ENCODE results near the gene PANX2. TPM values are rescaled to one million over a fixed set of nuclear protein-coding genes. Genes with fewer than 3 reads are reported as not detected.

The PANX2 gene
- total and polyA plus RNA-seq, 9 of the 15 experiments (the other 6 are each of a cell fraction or from before 2014, with no cell fraction given) = 0.01 to 3.9 (median 0.67) TPM; not detected in 1

- no peak for DNase-seq (ENCODE audit: extremely low read depth in 1 of 4, low spot score in 3 of 4)
- POLR2A ChIA-PET = interaction anchor here (0.7 to 1.1 kb wide), 2 partner anchors 9 to 21 kb away, joined by 3 to 4 read pairs; no protein-coding TSS in a partner anchor
- TF ChIP-seq POLR2A (conservative IDR thresholded peaks at IDR 0.05) = 0 out of 2 replicates have a peak, but pooled peaks have one; percentile 16
- TF ChIP-seq GABPA (tag; conservative IDR thresholded peaks at IDR 0.05; ENCODE audit: low read depth) = no peak
- TF ChIP-seq RBFOX2 (IDR thresholded peaks at IDR 0.05; ENCODE audit: low read depth, low read length) = peak; percentile 18; the same call in 1 of the 2 replicates
- peak; percentile 60 for TF ChIP-seq POLR2G (IDR thresholded peaks at IDR 0.05; ENCODE audit: low read depth, low read length)
- no peak for FAIRE-seq
- Histone ChIP-seq H3K9me3 (replicated peaks; ENCODE audit: control insufficient read depth, insufficient read depth, low read depth, low read length) (0 out of 2 replicates have a peak, but pooled peaks cover 1% of the 10 kb centered on the region), H3K9me1 (ENCODE audit: control insufficient read depth, insufficient read depth, low read length) (no peaks in the 10 kb centered on the region), H2AFZ (ENCODE audit: low read depth, low read length) (no peak overlapping the region), H3K27me3 (ENCODE audit: control insufficient read depth in 2 of 2, insufficient read depth in 2 of 2, low read length in 2 of 2) (no peaks in the 10 kb centered on the region), H3K79me2 (ENCODE audit: control insufficient read depth, insufficient read depth, low read length) (peaks cover 9% of the 10 kb centered on the region; the same call in 2 of the 3 replicates), H4K20me1 (replicated peaks; ENCODE audit: control insufficient read depth, insufficient read depth, low read length) (no peaks in the 10 kb centered on the region), H3K4me2 (ENCODE audit: insufficient read depth, low read length) (no peak overlapping the region), H3K4me1 (replicated peaks in 1 of 2; ENCODE audit: control insufficient read depth in 2 of 2, insufficient read depth in 2 of 2, low read length in 2 of 2) (peaks cover 0 to 30% of the 10 kb centered on the region in 2 experiments; a peak in 3 of 5 replicates), H3K4me3 (no peak overlapping the region), H3K27ac (ENCODE audit: extremely low read depth, low read depth, low read length) (no peak overlapping the region), H3K9ac (ENCODE audit: insufficient read depth in 1 of 2, low read depth in 2 of 2, low read length in 2 of 2) (no peak overlapping the region), H3K36me3 (ENCODE audit: control insufficient read depth, insufficient read depth, low read length) (peaks cover 88% of the 10 kb centered on the region; the same call in 2 of the 3 replicates)
- no peak for ATAC-seq
- in situ Hi-C loops (cut with MboI) (no loop called here), intact Hi-C loops (cut with micrococcal nuclease) (no loop called here)
- WGBS (ENCODE audit: insufficient coverage, low coverage, missing lambda C conversion rate) = 98% methylated on average over 14 of the region's 43 CpGs
- CTCF ChIA-PET (ENCODE audit: low intra/inter-chr PET ratio) = no interaction called here
- BruUV-seq (replicated peaks) = no TSS peak
These were observed 47.8 kb downstream of the PANX2 start for GRCh38 chr22:50218153-50218995.
